ENCODE results near the gene MMAB. TPM values are rescaled to one million over a fixed set of nuclear protein-coding genes. Genes with fewer than 3 reads are reported as not detected.

MMAB gene
- total RNA-seq, 4 donors from 2014 or later, result 22.3 to 39.6 (median 31.1) TPM

DNA sequence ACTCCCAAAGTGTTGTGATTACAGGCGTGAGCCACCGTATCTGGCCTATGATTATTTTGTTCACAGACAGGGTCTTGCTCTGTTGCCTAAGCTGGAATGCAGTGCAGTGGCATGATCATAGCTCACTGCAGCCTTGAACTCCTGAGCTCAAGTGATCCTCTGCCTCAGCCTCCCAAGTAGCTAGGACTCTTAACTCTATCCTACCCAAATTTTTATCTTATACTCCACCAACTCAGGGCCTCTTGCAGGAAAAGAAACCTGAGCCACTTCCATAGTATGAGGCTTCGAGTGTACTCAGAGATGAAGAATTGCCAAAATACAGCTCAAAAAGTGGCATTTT is 828 bp downstream of the MMAB start:
- H3K27ac ChIP-seq, result peak overlapping the region in 3 of 4 donors; percentile 85 to 88 (median 85)
- H3K9me3 ChIP-seq, result no peaks in the 10 kb centered on the region
- WGBS, 2 donors (ENCODE audit: low coverage in 1 of 2), result 33 to 75% methylated on average over 1 to 3 of the region's 3 CpGs
- no peaks in the 10 kb centered on the region for H3K27me3 ChIP-seq
- no peak for ATAC-seq
- H3K4me1 ChIP-seq, result peaks cover 0 to 20% (median 0%) of the 10 kb centered on the region in 3 donors
- H3K4me3 ChIP-seq, result peak overlapping the region; percentile 49 to 86
- TF ChIP-seq POLR2A (IDR thresholded peaks at IDR 0.05), result no peak
- no peak for TF ChIP-seq EP300 (IDR thresholded peaks at IDR 0.05)
- no peak for TF ChIP-seq CTCF (IDR thresholded peaks at IDR 0.05)
- TF ChIP-seq POLR2AphosphoS5 (IDR thresholded peaks at IDR 0.05), result no peak
- H3K36me3 ChIP-seq, result peaks cover 0 to 59% of the 10 kb centered on the region in 2 donors

GRCh38 chr12:109571773-109572505 is 1.4 kb downstream of the MMAB start:
- no peak overlapping the region for H3K27ac ChIP-seq

DNA sequence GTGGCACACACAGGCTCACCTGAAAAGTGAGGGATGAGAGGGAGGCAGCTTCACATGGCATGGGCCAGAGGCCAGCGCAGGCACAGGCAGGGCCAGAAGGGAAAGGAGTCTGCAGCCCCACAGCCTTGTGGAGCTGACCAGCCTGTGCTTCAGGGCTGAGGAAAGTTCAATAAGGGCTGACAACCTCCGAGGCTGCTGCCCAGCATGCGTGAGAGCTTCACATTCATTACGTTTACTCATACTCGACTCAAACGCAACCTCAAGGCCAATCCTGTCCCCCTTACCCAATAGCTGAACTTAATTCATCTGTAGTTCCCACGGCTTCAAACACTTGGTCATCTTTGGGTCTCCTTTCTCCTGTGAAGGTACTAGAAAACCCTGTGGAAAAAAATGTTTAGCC is 4.8 kb downstream of the MMAB start:
- Histone ChIP-seq H3K9me3 (no peaks in the 10 kb centered on the region), H3K4me3 (no peak overlapping the region), H3K4me1 (peaks cover 0 to 9% (median 0%) of the 10 kb centered on the region in 3 donors), H3K27ac (no peak overlapping the region), H3K36me3 (peaks cover 0 to 78% of the 10 kb centered on the region in 2 donors), H3K27me3 (no peaks in the 10 kb centered on the region)
- WGBS, 2 donors (ENCODE audit: low coverage in 1 of 2), result 85 to 86% methylated on average over 7 of the region's 7 CpGs
- no peak for ATAC-seq
- TF ChIP-seq POLR2A (IDR thresholded peaks at IDR 0.05) (no peak), EP300 (IDR thresholded peaks at IDR 0.05) (no peak), CTCF (IDR thresholded peaks at IDR 0.05) (no peak), POLR2AphosphoS5 (IDR thresholded peaks at IDR 0.05) (no peak)

More at GRCh38 chr12:109571773-109572505, 1.4 kb downstream of the MMAB start:
- Histone ChIP-seq H3K9me3 (no peaks in the 10 kb centered on the region), H3K27me3 (no peaks in the 10 kb centered on the region), H3K4me3 (no peak overlapping the region), H3K4me1 (peaks cover 0 to 20% (median 0%) of the 10 kb centered on the region in 3 donors), H3K36me3 (peaks cover 0 to 59% of the 10 kb centered on the region in 2 donors)
- ATAC-seq, result no peak
- WGBS, 2 donors (ENCODE audit: low coverage in 1 of 2), result 81 to 82% methylated on average over 4 to 5 of the region's 5 CpGs
- TF ChIP-seq CTCF (IDR thresholded peaks at IDR 0.05) (no peak), EP300 (IDR thresholded peaks at IDR 0.05) (no peak), POLR2AphosphoS5 (IDR thresholded peaks at IDR 0.05) (no peak), POLR2A (IDR thresholded peaks at IDR 0.05) (no peak)

DNA sequence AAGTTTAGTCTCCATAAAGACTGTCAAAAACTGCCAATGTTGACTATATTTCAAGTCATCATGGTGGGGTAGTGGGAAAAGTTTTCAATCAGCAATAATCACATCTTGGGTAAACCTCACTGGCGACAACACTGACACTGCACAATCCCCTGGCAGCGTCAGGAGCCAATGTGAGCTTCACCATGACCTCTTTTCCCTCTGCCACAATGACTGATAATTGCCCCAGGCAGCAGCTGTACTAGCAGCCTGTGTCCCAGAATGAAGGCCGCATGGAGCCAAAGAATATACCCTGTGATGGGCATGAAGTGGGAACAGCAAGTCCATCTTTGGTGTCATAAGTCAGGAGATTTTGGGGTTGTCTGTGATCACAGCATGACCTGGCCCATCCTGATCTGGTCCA is 5.3 kb downstream of the MMAB start:
- WGBS, 2 donors (ENCODE audit: low coverage in 1 of 2), result 80 to 81% methylated on average over 1 to 3 of the region's 3 CpGs
- peaks cover 0 to 84% of the 10 kb centered on the region in 2 donors for H3K36me3 ChIP-seq
- H3K27me3 ChIP-seq, result no peaks in the 10 kb centered on the region
- ATAC-seq, result no peak
- H3K27ac ChIP-seq, result no peak overlapping the region
- H3K4me3 ChIP-seq, result no peak overlapping the region
- H3K4me1 ChIP-seq, result peaks cover 0 to 8% (median 0%) of the 10 kb centered on the region in 3 donors
- H3K9me3 ChIP-seq, result no peaks in the 10 kb centered on the region
- TF ChIP-seq CTCF (IDR thresholded peaks at IDR 0.05), result no peak
- TF ChIP-seq EP300 (IDR thresholded peaks at IDR 0.05), result no peak
- no peak for TF ChIP-seq POLR2AphosphoS5 (IDR thresholded peaks at IDR 0.05)
- TF ChIP-seq POLR2A (IDR thresholded peaks at IDR 0.05), result no peak

GRCh38 chr12:109567296-109567695 is 6.0 kb downstream of the MMAB start:
- Histone ChIP-seq H3K27ac (no peak overlapping the region), H3K36me3 (peaks cover 0 to 90% of the 10 kb centered on the region in 2 donors), H3K4me1 (peaks cover 0 to 1% (median 0%) of the 10 kb centered on the region in 3 donors), H3K9me3 (no peaks in the 10 kb centered on the region), H3K4me3 (no peak overlapping the region), H3K27me3 (no peaks in the 10 kb centered on the region)
- WGBS, 2 donors (ENCODE audit: low coverage in 1 of 2), result 85 to 94% methylated on average over 6 to 9 of the region's 10 CpGs
- no peak for ATAC-seq
- TF ChIP-seq POLR2AphosphoS5 (IDR thresholded peaks at IDR 0.05) (no peak), CTCF (IDR thresholded peaks at IDR 0.05) (no peak), EP300 (IDR thresholded peaks at IDR 0.05) (no peak), POLR2A (IDR thresholded peaks at IDR 0.05) (no peak)

All from gastroesophageal sphincter (tissue), 4 donors.